ENCODE data around the gene FLOT1. TPM values are rescaled to one million over a fixed set of nuclear protein-coding genes. Genes with fewer than 3 reads are reported as not detected.

FLOT1 gene
- total and polyA plus RNA-seq, 9 of the 15 experiments (the other 6 are each of a cell fraction or from before 2014, with no cell fraction given), result 11.7 to 149 (median 118) TPM

DNA sequence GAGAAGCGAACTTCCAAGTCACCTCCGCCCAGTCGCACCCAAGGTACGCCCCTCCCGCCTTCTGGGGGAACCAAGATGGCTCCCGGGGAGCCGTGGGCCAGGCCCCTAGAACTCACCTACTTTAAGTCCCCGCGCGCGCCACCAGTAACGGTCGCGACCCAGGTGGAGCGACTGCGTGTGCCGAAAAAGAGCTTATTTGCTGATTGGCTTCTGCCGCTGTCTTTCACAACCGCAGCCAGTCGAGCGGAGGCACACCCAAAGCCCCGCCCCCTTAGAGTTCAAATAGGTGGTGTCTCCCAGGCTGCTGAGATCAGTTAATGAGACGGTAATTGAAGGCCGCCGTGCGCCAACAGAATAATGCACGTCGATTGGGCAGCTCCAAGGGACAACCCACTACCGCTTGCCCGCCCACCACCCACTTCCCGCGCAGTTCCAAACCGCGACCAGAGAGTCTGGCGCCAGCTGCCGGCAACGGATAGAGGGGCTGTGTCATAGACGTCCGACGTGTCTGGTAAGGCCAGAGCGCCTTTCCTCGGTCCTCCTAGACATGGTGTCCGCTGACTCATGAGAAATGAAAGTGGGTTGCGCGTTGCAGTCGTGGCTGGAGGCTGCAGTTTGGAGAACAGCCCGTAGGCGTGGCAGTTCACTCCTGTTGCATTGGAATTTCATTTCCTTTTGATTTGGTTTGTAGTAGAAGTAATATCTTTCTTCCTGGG lies 25.2 kb downstream of the FLOT1 start, which contains the start of gene MDC1 (continued):
- TF ChIP-seq CEBPZ (IDR thresholded peaks at IDR 0.05; ENCODE audit: borderline replicate concordance, low read depth, low read length) (0 out of 2 replicates have a peak, but pooled peaks have one; percentile 13), CBFA2T2 (conservative IDR thresholded peaks at IDR 0.05) (no peak), TAF7 (tag; IDR thresholded peaks at IDR 0.05) (no peak; the same call in 1 of the 2 replicates), ZNF77 (CRISPR knock-in tag; IDR thresholded peaks at IDR 0.05) (no peak), ZNF699 (CRISPR knock-in tag; IDR thresholded peaks at IDR 0.05; ENCODE audit: insufficient replicate concordance) (no peak), FOSL1 (tag; conservative IDR thresholded peaks at IDR 0.05) (peak; percentile 96), STAT5B (CRISPR knock-in tag; IDR thresholded peaks at IDR 0.05) (no peak), LARP7 (IDR thresholded peaks at IDR 0.05) (no peak), ZNF253 (CRISPR knock-in tag; conservative IDR thresholded peaks at IDR 0.05) (no peak), E2F3 (CRISPR knock-in tag; IDR thresholded peaks at IDR 0.05) (peak; percentile 98), ZFX (CRISPR knock-in tag; IDR thresholded peaks at IDR 0.05) (peak; percentile 90), RHOXF2B (CRISPR knock-in tag; conservative IDR thresholded peaks at IDR 0.05) (no peak; the same call in 1 of the 2 replicates), JUNB (CRISPR knock-in tag; conservative IDR thresholded peaks at IDR 0.05) (0 out of 2 replicates have a peak, but pooled peaks have one; percentile 30), BMI1 (IDR thresholded peaks at IDR 0.05; ENCODE audit: low read length) (no peak), TRIM28 (IDR thresholded peaks at IDR 0.05) (peak; percentile 41; the same call in 1 of the 2 replicates), RFX1 (IDR thresholded peaks at IDR 0.05) (no peak), MEF2D (tag; conservative IDR thresholded peaks at IDR 0.05; ENCODE audit: low read depth) (peak; percentile 44; the same call in 1 of the 2 replicates), ZNF57 (CRISPR knock-in tag; IDR thresholded peaks at IDR 0.05) (no peak), CHD1 (IDR thresholded peaks at IDR 0.05; ENCODE audit: low read length) (no peak), MAFG (tag; conservative IDR thresholded peaks at IDR 0.05) (peak; percentile 99), SMAD3 (CRISPR knock-in tag; conservative IDR thresholded peaks at IDR 0.05) (no peak; the same call in 1 of the 2 replicates), FUS (optimal IDR thresholded peaks at IDR 0.05; ENCODE audit: low read depth, low read length) (no peak), ZNF76 (CRISPR knock-in tag; IDR thresholded peaks at IDR 0.05; ENCODE audit: borderline replicate concordance) (0 out of 2 replicates have a peak, but pooled peaks have one; percentile 20), DNMT1 (IDR thresholded peaks at IDR 0.05) (no peak)
